Cardiac fibroblast (primary cell): Measurements from ENCODE around the gene TCF12.

Experiments used
- DNase-seq, 2 donors: peaks; one replicate each; pipeline versions ENCODE4 v3.0.0 to v3.0.0-alpha.2; 2010; ENCODE audit warnings: low read depth in 2 of 2
- H3K4me3 ChIP-seq, 2 donors: replicated peaks in 1 of 2; 1 replicate in 1 of 2; 2 replicates in 1 of 2; pipeline ENCODE4 v1.5.1; 2011; ENCODE audit warnings: low read depth in 2 of 2, low read length in 2 of 2, mild to moderate bottlenecking in 2 of 2, moderate library complexity in 1 of 2
- CTCF ChIP-seq: IDR thresholded peaks from one replicate; pipeline ENCODE4 v1.5.1; 2011; ENCODE audit warnings: low read depth, mild to moderate bottlenecking, low read length, inconsistent platforms

The TCF12 gene

GRCh38 chr15:57069423-57069822, 151.0 kb downstream of the TCF12 start:
- TF ChIP-seq CTCF = no peak
- DNase-seq = no peak
- H3K4me3 ChIP-seq = no peak overlapping the region

- TF ChIP-seq CTCF = no peak
- no peak overlapping the region for H3K4me3 ChIP-seq
These were observed 152.2 kb downstream of the TCF12 start for GRCh38 chr15:57070674-57071073.

GRCh38 chr15:57079446-57079845, 161.0 kb downstream of the TCF12 start:
- peak; percentile 6 for TF ChIP-seq CTCF
- no peak overlapping the region for H3K4me3 ChIP-seq
- peak in 1 of 2 donors; percentile 36 for DNase-seq

More at GRCh38 chr15:57070674-57071073, 152.2 kb downstream of the TCF12 start:
- DNase-seq = no peak

- H3K4me3 ChIP-seq = no peak overlapping the region
- DNase-seq = no peak
- peak; percentile 6 for TF ChIP-seq CTCF
These were observed 161.6 kb downstream of the TCF12 start for GRCh38 chr15:57079931-57080620.

GRCh38 chr15:57082054-57082728, 163.7 kb downstream of the TCF12 start:
- no peak for TF ChIP-seq CTCF
- H3K4me3 ChIP-seq = no peak overlapping the region
- peak; percentile 32 to 54 for DNase-seq

- no peak overlapping the region for H3K4me3 ChIP-seq
- TF ChIP-seq CTCF = no peak
- DNase-seq = no peak
These were observed 165.7 kb downstream of the TCF12 start for GRCh38 chr15:57084192-57084591.
